Skeletal muscle satellite cell (primary cell): ENCODE data around the gene SELENOK.

Experiments used
- H3K27me3 ChIP-seq: 2 replicates; pipeline ENCODE4 v1.7.0; 2013; ENCODE audit warnings: low read length; ENCODE audit not compliant: control insufficient read depth, insufficient read depth
- H3K36me3 ChIP-seq: 2 replicates; pipeline ENCODE4 v1.7.0; 2013; ENCODE audit warnings: mild to moderate bottlenecking, control low read depth, low read length; ENCODE audit not compliant: insufficient read depth
- H3K4me1 ChIP-seq: 2 replicates; pipeline ENCODE4 v1.7.0; 2013; ENCODE audit warnings: low read length; ENCODE audit not compliant: control insufficient read depth, insufficient read depth
- H3K4me2 ChIP-seq: 2 replicates; pipeline ENCODE4 v1.7.0; 2013; ENCODE audit warnings: mild to moderate bottlenecking, low read length
- H3K4me3 ChIP-seq: 2 replicates; pipeline ENCODE4 v1.7.0; 2013; ENCODE audit warnings: low read length
- H3K9ac ChIP-seq: 2 replicates; pipeline ENCODE4 v1.7.0; 2013; ENCODE audit warnings: mild to moderate bottlenecking, low read depth, low read length, moderate library complexity
- H3K9me3 ChIP-seq: replicated peaks from 2 replicates; pipeline ENCODE4 v1.7.0; 2013; ENCODE audit warnings: mild to moderate bottlenecking, control low read depth, low read length

The SELENOK gene

DNA sequence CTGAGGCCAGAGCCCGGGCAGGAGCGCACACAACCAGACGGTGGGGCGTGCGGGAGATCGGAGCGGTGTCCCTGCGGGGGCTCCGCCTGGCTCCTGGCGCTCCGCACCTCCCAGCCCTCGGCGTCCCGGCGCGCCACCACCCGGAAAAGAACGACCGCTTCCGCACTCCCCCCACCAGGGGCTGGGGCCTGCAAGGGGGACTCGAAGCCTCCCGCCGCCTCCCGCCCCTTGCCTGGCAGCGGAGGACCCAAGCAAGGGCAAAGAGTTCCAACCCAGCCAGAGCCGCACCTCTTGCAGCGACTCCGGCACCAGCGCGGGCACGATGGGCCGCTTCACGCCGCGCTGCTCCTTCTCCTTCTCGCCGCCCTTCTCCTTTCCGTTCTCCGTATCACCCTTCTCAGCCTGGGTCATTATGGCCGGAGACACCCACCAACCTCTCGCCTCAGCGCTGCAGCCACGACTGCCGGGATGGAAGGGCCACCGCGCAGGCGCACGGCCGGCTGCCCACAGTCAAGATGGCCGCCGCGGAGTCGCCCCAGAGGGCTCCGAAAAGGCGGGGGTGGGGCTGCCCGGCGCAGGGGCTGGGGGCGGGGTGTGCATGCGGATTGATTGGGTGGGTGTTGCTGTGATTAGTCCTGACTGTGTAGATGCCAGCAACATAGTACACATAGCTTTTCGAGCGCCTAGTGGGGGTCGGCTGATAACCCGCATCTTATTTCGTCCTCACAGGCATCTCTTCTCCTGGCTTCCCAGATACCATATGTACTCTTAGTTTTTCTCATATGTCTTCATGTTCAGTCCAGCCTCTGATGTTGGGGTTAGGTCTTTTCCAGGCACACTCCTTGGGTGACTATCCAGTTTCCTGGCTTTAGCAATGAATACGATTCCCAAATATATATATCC is 9.7 kb downstream of the SELENOK start, which contains the start of gene ACTR8:
Gene ACTR8 (minus strand): TSS at position 462 of the 903 bp plus-strand sequence. CDS start 51 bp downstream, at position 411.
- H3K4me3 ChIP-seq: peak within 1 kb of the TSS; percentile 98
- H3K36me3 ChIP-seq: peaks cover 34% of the 10 kb centered on the region
- peaks cover 13% of the 10 kb centered on the region for H3K4me1 ChIP-seq

DNA sequence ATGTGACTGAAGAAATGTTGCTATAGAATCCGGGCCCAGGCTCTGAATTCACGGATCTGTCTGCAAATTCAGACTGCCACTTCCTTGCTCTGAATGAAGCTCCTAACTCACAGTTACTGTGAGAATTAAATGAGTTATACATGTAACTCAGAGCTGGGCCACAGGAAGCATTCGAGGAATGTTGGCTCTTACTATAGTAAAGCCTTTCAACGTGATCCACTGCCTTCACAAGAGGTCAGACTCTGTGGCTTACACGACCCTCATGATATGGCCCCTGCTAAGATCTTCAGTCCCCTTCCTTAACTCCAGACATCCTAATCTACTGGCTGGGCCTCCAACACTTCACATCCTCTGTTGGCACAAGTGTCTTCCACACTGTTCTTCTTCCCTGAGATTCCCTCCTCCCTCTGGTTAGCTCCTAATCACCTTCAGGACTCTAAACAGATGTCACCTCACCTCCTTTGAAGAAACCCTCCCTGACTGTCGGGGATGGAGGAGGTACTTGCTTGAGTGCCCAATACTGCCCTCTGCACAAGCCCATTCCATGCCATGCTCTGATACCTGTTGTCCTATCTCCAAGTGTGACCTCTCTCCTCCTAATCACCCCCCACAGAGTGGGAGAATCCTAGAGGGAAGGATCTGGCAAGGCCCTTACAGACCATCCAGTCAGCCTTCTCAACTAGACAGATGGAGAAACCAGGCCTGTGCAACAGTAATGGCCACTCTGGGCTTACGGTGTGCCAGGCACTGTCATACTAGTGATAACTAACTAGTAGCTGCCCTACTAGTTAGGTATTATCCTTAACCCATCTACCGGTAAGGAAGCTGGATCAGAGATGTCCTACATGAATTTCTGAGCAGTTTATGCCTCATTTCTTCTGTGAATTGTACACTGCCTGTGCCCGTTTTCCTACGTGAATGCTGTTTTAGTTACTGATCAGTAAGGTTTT is 11.0 kb downstream of the SELENOK start:
- peak overlapping the region; percentile 94 for H3K9ac ChIP-seq
- peaks cover 13% of the 10 kb centered on the region for H3K4me1 ChIP-seq
- no peaks in the 10 kb centered on the region for H3K9me3 ChIP-seq
- peak overlapping the region; percentile 98 for H3K4me3 ChIP-seq
- H3K27me3 ChIP-seq: no peaks in the 10 kb centered on the region
- H3K36me3 ChIP-seq: peaks cover 41% of the 10 kb centered on the region
- peak overlapping the region; percentile 91 for H3K4me2 ChIP-seq

More for the DNA sequence above, 9.7 kb downstream of the SELENOK start, which contains the start of gene ACTR8:
- H3K9me3 ChIP-seq: no peaks in the 10 kb centered on the region
- H3K4me2 ChIP-seq: peak within 1 kb of the TSS; percentile 91
- no peaks in the 10 kb centered on the region for H3K27me3 ChIP-seq
- H3K9ac ChIP-seq: peak within 1 kb of the TSS; percentile 94

DNA sequence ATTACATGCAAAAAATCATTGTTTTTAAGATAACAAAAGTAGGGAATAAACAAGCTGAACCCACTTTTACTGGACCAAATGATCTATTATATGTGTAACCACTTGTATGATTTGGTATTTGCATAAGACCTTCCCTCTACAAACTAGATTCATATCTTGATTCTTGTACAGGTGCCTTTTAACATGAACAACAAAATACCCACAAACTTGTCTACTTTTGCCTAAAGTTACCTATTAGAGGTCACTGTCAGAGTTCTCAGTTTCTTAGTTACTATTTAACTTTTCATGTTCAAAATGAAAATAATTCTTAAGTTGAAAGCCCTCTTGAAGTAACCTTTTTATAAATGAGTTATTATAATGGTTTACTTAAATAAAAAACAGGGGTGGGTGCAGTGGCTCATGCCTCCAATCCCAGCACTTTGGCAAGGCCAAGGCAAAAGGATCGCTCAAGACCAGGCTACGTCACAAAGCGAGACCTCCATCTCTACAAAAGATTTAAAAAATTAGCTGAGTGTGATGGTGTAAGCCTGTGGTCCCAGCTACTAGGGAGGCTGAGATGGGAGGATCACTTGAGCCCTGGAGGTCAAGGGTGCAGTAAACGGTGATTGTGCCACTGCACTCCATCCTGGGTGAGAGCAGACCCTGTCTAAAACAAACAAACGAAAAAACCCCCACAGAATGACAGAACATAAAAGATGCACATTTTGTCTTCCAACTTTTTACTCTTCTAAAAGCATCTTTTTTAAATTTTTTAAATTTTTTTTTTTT is 25.7 kb downstream of the SELENOK start:
- no peaks in the 10 kb centered on the region for H3K4me1 ChIP-seq
- peaks cover 71% of the 10 kb centered on the region for H3K36me3 ChIP-seq
- no peaks in the 10 kb centered on the region for H3K9me3 ChIP-seq
- H3K4me2 ChIP-seq: no peak overlapping the region
- H3K9ac ChIP-seq: no peak overlapping the region
- H3K27me3 ChIP-seq: no peaks in the 10 kb centered on the region
- no peak overlapping the region for H3K4me3 ChIP-seq

- H3K9ac ChIP-seq: no peak overlapping the region
- H3K9me3 ChIP-seq: no peaks in the 10 kb centered on the region
- peaks cover 61% of the 10 kb centered on the region for H3K36me3 ChIP-seq
- H3K4me1 ChIP-seq: no peaks in the 10 kb centered on the region
- no peak overlapping the region for H3K4me3 ChIP-seq
- H3K4me2 ChIP-seq: no peak overlapping the region
- no peaks in the 10 kb centered on the region for H3K27me3 ChIP-seq
Measured at GRCh38 chr3:53863145-53863544, 28.5 kb downstream of the SELENOK start.

GRCh38 chr3:53862241-53862640 is 29.4 kb downstream of the SELENOK start:
- Histone ChIP-seq H3K36me3 (peaks cover 53% of the 10 kb centered on the region), H3K9ac (no peak overlapping the region), H3K27me3 (no peaks in the 10 kb centered on the region), H3K9me3 (no peaks in the 10 kb centered on the region), H3K4me2 (no peak overlapping the region), H3K4me1 (no peaks in the 10 kb centered on the region), H3K4me3 (no peak overlapping the region)

- H3K4me3 ChIP-seq: no peak overlapping the region
- peaks cover 42% of the 10 kb centered on the region for H3K36me3 ChIP-seq
- H3K27me3 ChIP-seq: no peaks in the 10 kb centered on the region
- no peak overlapping the region for H3K4me2 ChIP-seq
- no peak overlapping the region for H3K9ac ChIP-seq
- H3K9me3 ChIP-seq: no peaks in the 10 kb centered on the region
- no peaks in the 10 kb centered on the region for H3K4me1 ChIP-seq
Measured at GRCh38 chr3:53860196-53860595, 31.5 kb downstream of the SELENOK start.

DNA sequence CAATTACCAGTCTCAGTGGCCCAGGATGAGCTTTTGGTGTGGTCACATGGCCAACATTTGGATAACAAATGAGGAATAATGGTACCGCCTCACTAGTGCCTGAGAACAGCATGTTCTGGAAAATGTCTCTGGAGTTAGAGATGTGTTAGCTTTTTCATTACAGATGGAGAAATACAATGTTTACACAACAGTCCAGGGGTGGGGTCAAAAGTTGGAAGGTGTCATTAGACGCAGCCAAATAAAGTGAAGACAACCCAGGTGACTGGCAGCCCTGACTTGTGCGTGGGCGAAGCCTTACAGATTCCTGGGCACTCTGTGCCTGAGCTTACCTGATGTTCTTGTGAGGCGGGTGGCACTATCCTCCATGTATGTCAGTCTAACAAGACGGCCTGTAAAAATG is 32.5 kb downstream of the SELENOK start:
- H3K27me3 ChIP-seq: no peaks in the 10 kb centered on the region
- peaks cover 38% of the 10 kb centered on the region for H3K36me3 ChIP-seq
- H3K4me2 ChIP-seq: no peak overlapping the region
- H3K9me3 ChIP-seq: no peaks in the 10 kb centered on the region
- no peak overlapping the region for H3K9ac ChIP-seq
- H3K4me3 ChIP-seq: no peak overlapping the region
- H3K4me1 ChIP-seq: no peaks in the 10 kb centered on the region

GRCh38 chr3:53858096-53858741 is 33.4 kb downstream of the SELENOK start:
- Histone ChIP-seq H3K4me1 (no peaks in the 10 kb centered on the region), H3K36me3 (peaks cover 29% of the 10 kb centered on the region), H3K27me3 (no peaks in the 10 kb centered on the region), H3K4me3 (no peak overlapping the region), H3K9ac (no peak overlapping the region), H3K9me3 (no peaks in the 10 kb centered on the region), H3K4me2 (no peak overlapping the region)

GRCh38 chr3:53856964-53857363 is 34.7 kb downstream of the SELENOK start:
- no peak overlapping the region for H3K9ac ChIP-seq
- no peaks in the 10 kb centered on the region for H3K27me3 ChIP-seq
- H3K9me3 ChIP-seq: no peaks in the 10 kb centered on the region
- H3K36me3 ChIP-seq: peaks cover 22% of the 10 kb centered on the region
- H3K4me2 ChIP-seq: no peak overlapping the region
- no peaks in the 10 kb centered on the region for H3K4me1 ChIP-seq
- no peak overlapping the region for H3K4me3 ChIP-seq

GRCh38 chr3:53850895-53851294 is 40.8 kb downstream of the SELENOK start:
- Histone ChIP-seq H3K4me1 (peaks cover 7% of the 10 kb centered on the region), H3K9ac (no peak overlapping the region), H3K27me3 (peaks cover 38% of the 10 kb centered on the region), H3K4me2 (no peak overlapping the region), H3K9me3 (no peaks in the 10 kb centered on the region), H3K4me3 (no peak overlapping the region), H3K36me3 (no peaks in the 10 kb centered on the region)
